Cardiac atrium fibroblast (primary cell): ENCODE results near the gene BTBD9. TPM values are rescaled to one million over a fixed set of nuclear protein-coding genes. Genes with fewer than 3 reads are reported as not detected.

Source experiments
- total RNA-seq: library from RNA; depleted of rRNA; stranded (reverse); fragments of >200 nt; gene quantifications from 2 replicates; pipeline ENCODE4 v1.2.3, GENCODE V29; 2015

Gene BTBD9
- total RNA-seq, result 2.2 and 8.7 TPM in 2 replicates

GRCh38 chr6:38639498-38640215 is at the start of gene BTBD9:
TSS of gene BTBD9 (minus strand) at chr6:38639929.

Other genes starting within 250 kb of the BTBD9 start
- 116 and 124 TPM in 2 replicates for gene GLO1, start 63.2 kb upstream of the BTBD9 start, total RNA-seq
- not detected in 2 replicates for gene DNAH8, start 75.4 kb upstream of the BTBD9 start, total RNA-seq